GM10847 (cell line): ENCODE measurements around the gene CMTR1.
A peak's percentile ranks its signal among the peaks of the same experiment; 100 is the strongest.

Experiments used
- POLR2A ChIP-seq: IDR thresholded peaks from 2 replicates; pipeline ENCODE4 v1.6.1; 2011; ENCODE audit not compliant: insufficient read length; ENCODE audit errors: extremely low read depth

Gene CMTR1, protein sequence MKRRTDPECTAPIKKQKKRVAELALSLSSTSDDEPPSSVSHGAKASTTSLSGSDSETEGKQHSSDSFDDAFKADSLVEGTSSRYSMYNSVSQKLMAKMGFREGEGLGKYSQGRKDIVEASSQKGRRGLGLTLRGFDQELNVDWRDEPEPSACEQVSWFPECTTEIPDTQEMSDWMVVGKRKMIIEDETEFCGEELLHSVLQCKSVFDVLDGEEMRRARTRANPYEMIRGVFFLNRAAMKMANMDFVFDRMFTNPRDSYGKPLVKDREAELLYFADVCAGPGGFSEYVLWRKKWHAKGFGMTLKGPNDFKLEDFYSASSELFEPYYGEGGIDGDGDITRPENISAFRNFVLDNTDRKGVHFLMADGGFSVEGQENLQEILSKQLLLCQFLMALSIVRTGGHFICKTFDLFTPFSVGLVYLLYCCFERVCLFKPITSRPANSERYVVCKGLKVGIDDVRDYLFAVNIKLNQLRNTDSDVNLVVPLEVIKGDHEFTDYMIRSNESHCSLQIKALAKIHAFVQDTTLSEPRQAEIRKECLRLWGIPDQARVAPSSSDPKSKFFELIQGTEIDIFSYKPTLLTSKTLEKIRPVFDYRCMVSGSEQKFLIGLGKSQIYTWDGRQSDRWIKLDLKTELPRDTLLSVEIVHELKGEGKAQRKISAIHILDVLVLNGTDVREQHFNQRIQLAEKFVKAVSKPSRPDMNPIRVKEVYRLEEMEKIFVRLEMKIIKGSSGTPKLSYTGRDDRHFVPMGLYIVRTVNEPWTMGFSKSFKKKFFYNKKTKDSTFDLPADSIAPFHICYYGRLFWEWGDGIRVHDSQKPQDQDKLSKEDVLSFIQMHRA

DNA sequence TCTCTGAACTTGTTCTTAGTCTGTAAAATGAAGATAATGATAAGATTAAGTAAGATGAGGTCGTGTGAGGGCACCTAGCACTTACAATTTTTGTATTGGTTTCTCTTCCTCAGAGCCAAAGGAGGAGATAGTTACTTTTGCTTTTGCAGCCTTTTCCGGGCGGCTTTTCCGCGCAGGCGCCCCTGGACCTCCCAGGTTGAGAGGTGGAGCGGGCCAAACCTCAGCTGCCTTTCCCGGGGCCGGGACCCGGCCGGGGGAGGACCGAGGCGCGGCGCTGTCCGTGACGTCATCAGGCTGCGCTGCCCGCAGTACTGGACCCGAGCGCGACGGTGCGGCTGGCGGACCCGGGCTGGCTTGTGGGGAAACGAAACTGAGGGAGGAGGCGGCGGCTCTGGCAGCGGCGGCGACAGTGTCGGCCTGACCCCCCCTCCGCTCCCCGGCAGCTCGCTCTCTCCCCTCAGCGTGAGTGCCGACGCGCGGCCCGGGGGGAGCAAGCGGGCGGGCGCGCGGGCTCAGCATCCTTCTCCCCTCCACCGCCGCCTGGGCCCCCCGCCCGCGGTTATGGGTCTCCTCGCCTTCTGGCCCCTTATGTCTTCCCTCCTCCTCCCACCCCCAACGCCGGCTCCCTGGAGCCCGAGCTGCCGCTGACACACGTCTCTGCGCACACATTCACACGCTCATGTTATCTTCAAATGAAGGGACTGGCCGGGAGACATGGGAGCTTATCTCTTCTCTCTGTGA lies at the start of gene CMTR1:
Gene CMTR1, plus strand, starts transcription at position 306 of the 741 bp plus-strand sequence. CDS start 2,409 bp downstream, outside the sequence.
- peak; percentile 74 for TF ChIP-seq POLR2A

DNA sequence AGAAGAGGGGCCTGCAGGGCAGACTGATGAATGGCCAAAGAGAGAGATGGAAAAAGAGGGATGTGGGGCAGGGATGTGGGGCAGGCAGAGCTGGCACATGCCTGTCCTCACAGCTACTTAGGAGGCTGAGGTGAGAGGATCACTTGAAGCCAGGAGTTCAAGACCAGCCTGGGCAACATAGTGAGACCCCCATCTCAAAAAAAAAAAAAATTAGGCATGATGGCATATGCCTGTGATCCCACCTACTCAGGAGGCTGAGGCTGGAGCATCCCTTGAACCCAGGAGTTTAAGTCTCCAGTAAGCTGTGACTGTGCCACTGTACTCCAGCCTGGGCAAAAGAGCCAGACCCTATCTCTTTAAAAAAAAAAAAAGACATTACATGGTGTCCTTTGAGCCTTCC lies 44.4 kb upstream of the CMTR1 start:
- TF ChIP-seq POLR2A = no peak

DNA sequence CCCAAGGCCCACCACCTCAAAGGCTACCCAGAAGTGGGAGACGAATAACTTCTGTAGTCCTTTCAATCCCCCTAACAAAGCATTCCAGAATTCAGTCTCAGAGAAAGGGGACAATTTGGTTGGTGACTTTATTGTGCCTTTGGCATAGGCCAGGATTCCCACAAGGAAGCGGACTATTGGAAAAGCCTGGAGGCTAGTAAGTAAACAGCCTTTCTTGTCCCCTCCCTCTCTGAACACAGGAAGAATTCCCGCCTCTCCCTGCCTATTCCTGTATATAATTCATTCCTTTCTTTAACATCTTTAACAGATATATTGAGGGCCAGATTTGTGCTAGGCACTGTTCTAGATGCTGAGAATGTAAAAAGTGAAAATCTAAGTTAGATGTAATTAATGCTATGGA lies 43.2 kb upstream of the CMTR1 start:
- no peak for TF ChIP-seq POLR2A

DNA sequence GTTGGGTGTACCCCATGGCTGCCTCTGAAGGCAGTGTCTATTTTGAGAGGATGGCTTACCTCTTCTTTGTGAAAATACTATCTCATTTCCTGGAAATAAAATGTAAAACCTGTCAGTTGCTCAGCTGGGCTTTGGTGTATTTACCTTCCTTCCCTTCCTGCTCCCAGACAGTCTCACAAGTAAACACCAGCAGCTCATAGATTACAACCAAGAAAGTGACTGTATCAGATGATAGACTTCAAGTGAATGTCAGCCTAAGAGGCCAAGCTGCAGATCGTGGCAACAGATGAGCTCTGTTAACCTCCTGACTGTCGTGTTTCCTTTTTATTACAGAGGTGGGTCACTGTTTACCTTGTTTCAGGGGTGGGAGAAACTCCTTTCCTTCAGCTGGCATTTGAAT lies 41.9 kb upstream of the CMTR1 start:
- no peak for TF ChIP-seq POLR2A

DNA sequence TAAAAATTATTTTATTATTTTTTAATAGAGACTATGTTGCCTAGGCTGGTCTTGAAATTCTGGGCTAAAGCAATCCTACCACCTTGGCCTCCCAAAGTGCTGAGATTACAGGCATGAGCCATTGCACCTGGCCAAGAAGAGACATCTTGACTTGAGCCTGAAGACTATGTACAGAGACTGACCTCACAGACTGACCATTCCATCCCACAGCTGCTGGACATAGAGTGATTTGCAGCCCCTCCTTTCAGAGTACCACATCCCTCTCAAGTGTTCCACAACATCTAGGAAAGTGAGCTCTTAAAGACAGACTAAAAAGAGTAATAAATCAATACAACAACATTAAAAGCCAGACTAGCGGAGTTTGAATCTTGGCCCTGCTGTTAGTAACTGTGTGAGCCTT lies 40.2 kb upstream of the CMTR1 start:
- no peak for TF ChIP-seq POLR2A

DNA sequence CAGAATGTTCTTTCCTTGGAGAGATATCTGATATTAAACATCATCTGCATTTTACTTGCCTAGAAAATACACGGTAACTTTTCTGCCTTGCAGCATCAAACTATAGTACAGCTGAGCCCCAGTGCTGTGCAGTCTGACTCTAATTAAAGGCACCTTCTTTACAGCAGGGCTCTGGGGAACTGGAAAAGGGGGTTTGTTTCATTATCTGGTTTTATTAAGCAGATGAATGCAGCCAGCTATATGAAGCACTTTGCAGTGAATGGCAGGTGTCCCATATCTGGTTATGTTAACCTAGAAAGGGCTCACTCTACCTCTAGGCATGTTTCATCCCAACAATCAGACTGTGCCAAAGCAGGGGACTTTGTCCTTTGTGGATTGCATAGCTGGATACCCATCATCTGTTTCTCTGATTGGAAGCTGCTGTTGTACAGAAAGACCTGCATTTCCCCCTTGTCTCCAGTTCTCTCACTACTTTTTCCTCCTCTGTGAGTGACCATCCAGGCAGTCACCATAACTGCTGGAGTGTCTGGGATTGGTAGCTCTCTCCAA lies 39.6 kb upstream of the CMTR1 start:
- TF ChIP-seq POLR2A = no peak

DNA sequence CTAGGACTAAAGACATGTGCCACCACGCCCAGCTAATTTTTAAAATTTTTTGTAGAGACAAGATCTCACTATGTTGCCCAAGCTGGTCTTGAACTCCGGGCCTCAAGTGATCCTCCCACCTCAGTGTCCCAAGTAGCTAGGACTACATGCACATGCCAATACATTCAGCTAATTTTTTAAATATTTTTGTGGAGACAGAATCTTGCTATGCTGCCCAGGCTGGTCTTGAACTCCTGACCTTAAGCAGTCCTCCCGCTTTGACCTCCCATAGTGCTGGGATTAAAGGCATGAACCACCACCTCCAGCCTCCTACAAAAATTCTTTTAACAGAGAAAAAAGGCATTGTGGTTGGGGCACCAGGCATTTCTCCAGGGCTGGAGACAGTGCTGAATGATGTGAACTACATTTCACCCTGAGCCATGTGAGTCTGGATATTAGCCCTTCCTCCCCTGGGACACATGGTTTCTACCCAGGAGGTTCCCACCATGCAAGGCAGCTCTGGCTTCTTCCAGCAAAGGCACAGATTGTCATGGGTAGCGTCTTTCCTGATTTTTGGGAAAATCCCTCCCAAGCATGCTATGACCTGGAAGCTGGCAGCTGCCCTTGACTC lies 36.3 kb upstream of the CMTR1 start:
- no peak for TF ChIP-seq POLR2A

DNA sequence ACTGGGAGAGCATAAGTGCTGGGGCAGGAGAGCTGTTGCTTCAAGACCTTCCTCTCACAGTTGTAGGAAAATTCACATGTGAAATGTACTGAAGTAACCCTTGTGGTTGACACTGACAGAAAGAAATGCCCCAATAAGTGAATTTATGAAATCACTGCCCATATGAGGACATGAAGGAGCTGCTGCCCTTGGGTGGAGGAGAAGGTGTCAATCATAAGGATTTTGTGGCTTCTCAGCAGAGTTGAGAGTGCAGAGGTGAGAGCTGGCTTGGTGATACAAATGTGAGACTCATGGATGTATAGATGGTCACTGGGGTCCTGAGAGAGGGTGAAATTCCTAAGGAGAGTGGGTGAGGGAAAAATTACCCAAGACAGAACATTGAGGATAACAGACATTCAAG lies 33.9 kb upstream of the CMTR1 start:
- no peak for TF ChIP-seq POLR2A

DNA sequence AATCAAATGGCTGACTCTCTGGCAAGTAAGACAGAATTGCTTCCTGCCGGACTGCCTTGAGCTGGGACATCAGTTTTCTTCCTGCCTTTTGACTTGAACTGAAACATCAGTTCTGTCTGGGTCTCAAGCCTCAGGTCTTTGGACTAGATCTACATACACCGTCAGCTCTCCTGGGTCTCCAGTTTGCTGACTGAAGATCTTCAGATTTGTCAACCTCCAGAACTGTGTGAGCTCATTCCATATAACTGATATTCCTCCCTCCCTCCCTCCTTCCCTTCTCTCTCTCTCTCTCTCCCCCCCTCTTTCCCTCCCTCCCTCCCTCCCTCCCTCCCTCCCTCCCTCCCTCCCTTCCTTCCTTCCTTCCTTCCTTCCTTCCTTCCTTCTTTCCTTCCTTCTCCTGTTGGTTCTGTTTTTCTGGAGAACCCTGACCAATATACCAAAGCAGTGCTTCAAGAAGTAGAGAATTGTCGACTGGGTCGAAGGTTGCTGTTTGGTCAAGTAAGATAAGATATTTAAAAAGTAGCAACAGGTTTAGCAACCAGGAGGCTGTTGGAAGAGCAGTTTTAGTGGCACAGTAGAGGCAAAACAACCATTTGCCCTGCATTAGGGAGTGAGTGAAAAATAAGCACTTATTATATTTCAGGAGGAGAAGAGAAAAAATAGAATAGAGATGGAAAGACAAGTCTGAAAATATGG lies 33.1 kb upstream of the CMTR1 start:
- no peak for TF ChIP-seq POLR2A

DNA sequence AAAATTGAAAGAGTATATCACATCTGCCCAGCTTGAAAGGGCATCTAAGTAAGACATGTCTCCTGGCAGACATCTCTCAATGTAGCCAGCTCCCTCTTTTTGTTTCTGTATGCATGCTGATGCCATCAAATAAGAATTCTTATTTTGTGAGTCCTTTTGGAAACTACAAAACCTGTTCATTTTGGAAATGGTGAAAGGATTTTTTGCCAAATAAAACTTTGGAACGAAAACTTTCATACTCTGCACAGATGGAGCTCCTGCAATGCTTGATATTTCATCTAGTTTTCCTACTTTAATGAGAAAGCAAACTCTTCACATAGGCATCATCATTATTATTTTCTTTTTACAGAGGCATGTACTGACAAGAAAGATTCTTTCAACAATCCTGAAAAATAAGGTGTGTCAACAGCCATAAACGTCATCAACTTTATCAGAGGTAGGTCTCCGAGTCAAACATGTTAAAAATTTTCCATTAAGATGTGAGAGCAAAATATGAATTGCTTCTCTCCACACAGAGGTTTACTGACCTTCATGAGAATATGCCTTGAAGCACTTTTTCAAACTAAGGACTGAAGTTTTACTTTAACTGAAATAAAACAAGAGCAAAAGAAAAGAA lies 26.2 kb upstream of the CMTR1 start:
- no peak for TF ChIP-seq POLR2A

DNA sequence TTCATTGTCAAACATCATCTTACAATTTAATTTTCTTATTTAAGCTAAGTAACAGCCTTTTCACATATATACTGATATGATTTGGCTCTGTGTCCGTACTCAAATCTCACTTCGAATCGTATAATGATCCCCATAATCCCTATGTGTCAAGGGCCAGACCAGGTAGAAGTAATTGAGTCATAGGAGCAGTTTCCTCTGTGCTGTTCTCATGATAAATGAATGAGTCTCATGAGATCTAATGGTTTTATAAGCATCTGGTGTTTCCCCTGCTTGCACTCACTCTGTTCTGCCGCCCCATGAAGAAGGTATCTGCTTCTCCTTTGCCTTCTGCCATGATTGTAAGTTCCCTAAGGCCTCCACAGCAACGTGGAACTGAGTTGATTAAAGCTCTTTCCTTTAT lies 25.1 kb upstream of the CMTR1 start:
- no peak for TF ChIP-seq POLR2A

DNA sequence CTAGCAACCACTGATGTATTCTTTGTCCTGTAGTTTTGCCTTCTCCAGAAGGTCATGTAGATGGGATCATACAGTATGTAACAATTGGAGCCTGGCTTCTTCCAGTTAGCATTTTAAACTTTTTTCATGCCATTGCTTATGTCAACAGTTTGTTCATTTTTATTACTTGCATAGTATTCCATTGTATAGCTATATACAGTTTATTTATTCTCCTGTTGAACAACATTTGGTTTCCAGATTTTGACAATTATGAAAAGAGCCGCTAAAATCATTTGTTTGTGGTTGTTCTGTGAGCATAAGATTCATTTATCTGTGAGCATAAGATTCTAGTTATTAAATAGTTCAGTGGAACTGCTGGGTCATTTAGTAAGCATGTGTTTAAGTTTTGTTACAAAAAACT lies 23.5 kb upstream of the CMTR1 start:
- TF ChIP-seq POLR2A = no peak

DNA sequence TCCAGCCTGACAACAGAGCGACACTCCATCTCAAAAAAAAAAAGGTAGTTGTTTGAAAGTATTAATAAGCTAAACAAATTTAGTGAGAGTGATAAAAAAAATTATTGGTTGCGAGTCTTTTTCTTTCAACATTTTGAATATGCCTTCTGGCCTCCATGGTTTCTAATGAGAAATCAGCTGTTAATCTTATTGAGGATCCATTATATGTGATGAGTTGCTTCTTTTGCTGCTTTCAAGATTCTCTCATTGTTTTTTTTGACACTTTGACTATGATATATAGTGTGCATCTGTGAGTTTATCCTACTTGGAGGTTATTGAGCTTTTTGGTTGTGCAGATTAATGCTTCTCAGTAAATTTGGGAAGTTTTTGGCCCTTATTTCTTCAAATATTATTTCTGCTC lies 15.6 kb upstream of the CMTR1 start:
- TF ChIP-seq POLR2A = no peak

DNA sequence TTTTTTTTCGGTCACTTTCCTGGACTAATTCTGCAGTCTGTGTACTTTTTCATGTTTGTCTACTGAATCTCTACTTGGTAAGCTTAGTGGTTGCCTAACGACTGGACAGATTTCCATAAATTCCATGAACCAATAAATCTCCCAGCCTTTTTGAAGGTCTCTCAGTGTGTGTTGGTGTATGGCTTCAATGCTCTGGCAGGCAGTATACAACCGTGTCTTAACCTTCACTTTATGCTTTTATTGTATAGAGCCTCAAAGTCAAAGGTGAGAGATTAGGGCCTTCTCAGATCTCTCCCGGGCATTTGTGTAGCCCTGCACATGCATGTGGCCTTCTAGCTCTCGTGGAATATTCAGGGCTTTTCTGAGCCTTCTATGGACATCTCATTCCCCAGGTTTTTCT lies 14.3 kb upstream of the CMTR1 start:
- TF ChIP-seq POLR2A = no peak
